ENCODE measurements around the gene TROAP.
"Not testable (repeated sequence)": the region's sequence is repeated elsewhere in the genome, so short reads cannot be mapped to it uniquely, and the experiment has no call there.

The TROAP gene, protein sequence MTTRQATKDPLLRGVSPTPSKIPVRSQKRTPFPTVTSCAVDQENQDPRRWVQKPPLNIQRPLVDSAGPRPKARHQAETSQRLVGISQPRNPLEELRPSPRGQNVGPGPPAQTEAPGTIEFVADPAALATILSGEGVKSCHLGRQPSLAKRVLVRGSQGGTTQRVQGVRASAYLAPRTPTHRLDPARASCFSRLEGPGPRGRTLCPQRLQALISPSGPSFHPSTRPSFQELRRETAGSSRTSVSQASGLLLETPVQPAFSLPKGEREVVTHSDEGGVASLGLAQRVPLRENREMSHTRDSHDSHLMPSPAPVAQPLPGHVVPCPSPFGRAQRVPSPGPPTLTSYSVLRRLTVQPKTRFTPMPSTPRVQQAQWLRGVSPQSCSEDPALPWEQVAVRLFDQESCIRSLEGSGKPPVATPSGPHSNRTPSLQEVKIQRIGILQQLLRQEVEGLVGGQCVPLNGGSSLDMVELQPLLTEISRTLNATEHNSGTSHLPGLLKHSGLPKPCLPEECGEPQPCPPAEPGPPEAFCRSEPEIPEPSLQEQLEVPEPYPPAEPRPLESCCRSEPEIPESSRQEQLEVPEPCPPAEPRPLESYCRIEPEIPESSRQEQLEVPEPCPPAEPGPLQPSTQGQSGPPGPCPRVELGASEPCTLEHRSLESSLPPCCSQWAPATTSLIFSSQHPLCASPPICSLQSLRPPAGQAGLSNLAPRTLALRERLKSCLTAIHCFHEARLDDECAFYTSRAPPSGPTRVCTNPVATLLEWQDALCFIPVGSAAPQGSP

DNA sequence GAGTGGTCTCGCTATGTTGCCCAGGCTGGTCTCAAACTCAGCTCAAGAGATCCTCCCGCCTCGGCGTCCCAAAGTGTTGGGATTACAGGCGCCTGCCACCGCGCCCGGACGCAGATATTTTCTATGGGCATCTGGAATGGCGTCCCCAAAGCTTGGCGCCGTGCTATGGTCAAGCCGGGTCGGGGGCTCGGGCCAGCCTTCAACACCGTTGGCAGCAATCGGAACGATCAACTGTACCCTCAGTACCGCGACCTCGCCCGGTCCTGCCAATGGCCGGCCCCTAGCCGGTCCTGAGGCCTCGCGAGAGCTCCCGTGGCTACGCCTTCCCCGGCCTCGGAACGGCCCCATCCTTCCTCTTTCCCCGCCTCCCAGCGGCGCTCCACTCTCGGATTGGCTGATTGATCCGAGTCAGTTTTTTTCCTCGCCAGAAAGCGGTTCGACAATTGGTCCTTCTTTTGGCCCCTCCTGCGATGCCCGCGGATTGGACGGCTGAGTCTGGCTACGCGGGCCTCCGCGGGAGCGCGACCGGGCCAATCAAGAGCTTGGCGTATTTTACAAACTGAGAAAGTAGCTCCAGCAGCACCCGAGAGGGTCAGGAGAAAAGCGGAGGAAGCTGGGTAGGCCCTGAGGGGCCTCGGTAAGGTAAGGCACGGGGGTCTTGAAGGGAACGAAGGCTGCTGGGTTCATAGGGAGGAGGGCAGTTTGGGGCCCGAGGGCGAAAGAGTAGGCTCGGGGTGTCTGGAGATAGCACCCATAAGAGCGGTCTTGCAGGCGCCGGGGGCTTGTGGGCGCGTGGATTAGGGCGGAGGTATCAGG lies at the start of gene TROAP:
TSS of gene TROAP (plus strand) at position 548 of the 816 bp plus-strand sequence. CDS start 354 bp downstream, outside the sequence.
- DNase-seq (ENCODE audit: low read depth) = peak; percentile 98

DNA sequence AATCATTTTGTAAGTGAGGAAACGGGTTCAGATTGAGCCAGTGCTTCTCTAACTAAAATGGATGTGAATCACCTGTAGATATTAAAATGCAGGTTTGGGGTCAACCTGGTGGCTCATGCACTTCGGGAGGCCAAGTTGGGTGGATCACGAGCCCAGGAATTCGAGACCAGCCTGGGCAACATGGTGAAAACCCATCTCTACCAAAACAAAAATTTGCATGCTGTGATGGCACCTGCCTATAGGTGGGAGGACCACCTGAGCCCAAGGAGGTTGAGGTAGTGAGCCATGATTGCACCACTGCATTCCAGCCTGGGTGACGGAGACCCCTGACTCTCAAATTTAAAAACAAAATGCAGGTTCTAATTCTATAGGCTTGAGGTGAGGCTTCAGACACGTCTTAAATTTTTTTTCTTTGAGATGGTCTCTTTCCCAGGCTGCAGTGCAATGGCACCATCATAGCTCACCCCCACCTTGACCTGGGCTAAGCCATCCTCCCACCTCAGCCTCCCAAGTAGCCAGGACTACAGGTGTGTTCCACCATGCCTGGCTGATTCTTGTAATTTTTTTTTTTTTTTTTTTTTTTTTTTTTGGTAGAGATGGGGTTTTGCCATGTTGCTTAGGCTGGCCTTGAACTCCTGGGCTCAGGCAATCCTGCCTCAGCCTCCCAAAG lies 49.2 kb upstream of the TROAP start:
- no peak for DNase-seq (ENCODE audit: low read depth)

DNA sequence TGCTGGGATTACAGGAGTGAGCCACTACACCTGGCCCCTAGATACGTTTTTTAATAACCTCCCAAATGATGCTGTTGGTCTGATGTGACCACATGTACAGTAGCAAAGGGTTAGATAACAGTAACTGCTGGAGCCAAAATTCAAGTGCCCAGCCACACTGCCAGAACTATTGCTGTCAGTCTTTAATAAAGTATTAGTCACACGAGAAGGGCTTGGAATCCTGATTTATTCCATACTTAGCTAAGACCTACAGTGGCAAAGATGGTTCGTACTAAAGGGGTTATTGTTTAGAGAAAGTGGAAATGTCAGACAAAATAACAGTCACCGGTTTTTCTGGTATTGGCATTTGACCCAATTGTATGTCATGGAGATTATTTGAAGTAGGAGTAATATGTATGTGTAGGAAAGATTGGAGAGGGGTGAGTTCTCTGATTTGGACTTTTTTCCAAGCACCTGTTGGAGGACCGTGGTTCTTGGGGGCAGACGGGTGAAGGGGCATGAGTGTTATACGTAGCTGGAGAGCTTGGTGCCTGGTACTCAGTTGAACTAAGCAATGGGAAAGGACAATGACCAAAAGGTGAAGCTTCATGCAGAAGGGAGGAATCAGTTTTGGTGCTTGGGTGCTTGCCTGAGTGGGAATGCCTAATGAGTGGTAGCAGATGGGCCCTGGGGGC lies 48.5 kb upstream of the TROAP start:
- DNase-seq (ENCODE audit: low read depth) = no peak

DNA sequence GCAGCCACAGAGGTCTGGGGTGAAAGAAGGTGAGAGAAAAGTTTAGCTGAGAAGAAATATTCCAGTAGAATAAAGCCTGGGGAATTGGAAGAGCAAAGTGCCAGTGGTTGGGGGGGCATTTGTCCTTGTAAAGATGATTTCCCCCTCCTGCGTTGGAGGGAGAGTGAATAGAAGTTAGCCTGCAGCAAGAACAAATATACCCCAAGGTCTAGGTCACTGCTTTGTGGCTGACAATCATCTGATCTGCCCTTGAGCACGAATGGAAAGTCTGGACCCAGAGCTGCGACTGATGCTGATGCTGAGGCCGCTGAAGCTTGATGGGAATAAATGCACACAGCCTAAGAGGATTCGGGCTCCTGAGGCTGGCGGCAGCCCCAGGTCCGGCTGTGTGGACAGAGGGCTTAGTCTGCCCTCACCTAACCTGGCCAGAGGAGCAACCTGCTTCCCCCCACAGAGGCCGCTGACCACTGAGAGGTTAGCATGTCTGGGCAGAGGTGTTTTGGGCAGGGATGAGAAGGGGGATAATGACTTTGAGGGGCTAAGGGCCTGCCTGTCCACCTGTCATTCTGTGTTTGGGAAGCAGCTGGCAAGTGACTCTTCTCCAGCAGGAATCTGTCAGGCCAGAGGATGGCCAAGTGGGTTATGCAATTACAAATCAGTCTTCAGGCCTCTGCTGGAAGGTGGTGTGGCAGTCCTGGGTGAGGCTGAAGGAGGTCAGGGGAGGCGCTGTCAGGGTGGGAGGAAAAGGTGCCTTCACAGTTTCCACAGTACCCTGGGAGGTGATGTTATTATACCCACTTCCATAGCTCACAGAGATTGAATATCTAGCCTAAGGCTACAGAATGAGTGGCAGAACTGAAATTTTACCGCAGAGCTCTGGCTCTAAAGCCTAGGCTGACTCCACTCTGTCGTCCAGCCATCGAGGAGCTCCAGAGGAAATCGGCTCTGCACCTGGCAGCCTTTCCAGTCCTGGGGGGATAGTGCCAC lies 46.5 kb upstream of the TROAP start:
- DNase-seq (ENCODE audit: low read depth) = no peak

DNA sequence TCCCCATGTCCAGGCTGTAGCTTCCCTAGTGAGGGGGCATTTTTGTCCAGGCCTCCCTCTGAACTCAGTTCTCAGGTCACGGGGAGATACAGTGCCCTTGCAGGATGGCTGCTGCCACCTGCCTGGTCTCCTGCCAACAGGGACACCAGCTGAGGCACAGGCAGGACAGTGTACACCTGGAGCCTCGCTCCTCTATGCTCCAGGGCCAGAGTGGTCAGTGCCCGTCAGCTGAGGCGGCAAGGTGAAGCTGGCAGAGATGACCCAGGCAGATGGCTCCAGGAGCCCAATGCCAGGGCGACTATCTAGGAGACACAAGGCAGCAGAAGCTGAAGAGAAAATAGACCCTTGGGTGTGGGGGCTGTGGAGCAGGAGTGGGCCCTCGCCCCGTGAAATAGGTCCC lies 45.6 kb upstream of the TROAP start:
- no peak for DNase-seq (ENCODE audit: low read depth)

DNA sequence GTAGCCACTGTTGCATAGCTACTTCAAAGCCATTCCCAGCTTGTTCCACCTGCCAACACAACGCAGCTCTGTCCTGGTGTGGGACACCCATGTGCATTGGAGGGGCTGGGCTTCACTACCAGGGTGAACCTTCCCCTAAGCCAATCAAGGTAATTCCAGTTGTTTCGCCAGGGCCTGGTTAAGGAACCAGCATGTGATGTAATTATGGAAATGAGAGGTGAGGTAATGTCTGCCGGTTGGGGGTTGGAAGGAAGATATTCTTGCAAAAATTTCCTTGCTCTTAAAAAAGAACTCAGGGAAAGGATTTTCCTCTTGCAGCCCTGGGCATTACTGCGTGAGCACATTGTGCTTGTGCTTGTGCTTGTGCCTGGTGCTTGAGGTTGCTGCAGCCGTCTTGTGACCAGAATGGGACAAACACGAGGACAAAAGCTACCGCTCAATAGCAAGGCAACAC lies 43.3 kb upstream of the TROAP start:
- DNase-seq (ENCODE audit: low read depth) = no peak

DNA sequence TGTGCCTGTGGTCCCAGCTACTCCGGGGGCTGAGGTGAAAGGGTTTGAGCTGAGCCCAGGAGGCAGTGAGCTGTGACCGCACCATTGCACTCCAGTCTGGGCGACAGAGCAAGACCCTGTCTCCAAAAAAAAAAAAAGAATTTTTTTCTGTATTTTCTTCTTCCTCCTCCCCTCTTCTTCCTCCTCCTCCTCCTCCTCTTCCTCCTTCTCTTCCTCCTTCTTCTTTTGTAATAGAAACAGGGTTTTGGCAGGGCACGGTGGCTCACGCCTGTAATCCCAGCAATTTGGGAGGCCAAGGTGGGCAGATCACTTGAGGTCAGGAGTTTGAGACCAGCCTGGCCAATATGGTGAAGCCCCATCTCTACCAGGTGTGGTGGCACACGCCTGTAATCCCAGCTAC lies 42.5 kb upstream of the TROAP start:
- DNase-seq (ENCODE audit: low read depth) = not testable (repeated sequence)

DNA sequence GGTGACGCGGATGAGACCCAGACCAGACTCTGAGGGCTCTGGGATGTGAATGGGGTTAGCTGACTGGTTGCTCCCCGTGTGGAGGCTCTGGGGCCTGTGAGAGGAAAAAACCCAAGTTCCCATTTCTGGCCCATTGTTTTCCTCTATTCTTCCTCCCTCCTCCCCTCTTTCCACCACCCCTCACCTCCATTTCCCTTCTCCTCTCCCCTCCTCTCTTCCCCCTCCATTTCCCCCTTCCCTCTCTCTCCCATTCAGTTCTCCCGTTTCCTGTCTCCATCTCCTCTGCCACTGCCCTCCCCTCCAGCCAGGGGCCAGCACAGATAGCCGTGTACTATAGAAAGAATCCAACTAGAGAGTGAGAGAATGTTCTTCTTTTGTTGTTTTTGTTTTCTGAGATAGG lies 40.8 kb upstream of the TROAP start:
- DNase-seq (ENCODE audit: low read depth) = no peak

DNA sequence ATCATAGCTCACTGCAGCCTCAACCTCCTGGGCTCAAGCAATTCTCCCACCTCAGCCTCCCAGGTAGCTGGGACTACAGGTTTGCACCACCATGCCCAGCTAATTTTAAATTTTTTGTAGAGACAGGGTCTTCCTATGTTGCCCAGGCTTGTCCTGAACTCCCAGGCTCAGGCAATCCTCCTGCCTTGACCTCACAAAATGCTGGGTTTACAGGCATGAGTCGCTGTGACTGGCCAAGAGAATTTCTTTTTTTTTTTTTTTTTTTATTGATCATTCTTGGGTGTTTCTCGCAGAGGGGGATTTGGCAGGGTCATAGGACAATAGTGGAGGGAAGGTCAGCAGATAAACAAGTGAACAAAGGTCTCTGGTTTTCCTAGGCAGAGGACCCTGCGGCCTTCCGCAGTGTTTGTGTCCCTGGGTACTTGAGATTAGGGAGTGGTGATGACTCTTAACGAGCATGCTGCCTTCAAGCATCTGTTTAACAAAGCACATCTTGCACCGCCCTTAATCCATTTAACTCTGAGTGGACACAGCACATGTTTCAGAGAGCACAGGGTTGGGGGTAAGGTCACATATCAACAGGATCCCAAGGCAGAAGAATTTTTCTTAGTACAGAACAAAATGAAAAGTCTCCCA lies 40.2 kb upstream of the TROAP start:
- DNase-seq (ENCODE audit: low read depth) = not testable (repeated sequence)

DNA sequence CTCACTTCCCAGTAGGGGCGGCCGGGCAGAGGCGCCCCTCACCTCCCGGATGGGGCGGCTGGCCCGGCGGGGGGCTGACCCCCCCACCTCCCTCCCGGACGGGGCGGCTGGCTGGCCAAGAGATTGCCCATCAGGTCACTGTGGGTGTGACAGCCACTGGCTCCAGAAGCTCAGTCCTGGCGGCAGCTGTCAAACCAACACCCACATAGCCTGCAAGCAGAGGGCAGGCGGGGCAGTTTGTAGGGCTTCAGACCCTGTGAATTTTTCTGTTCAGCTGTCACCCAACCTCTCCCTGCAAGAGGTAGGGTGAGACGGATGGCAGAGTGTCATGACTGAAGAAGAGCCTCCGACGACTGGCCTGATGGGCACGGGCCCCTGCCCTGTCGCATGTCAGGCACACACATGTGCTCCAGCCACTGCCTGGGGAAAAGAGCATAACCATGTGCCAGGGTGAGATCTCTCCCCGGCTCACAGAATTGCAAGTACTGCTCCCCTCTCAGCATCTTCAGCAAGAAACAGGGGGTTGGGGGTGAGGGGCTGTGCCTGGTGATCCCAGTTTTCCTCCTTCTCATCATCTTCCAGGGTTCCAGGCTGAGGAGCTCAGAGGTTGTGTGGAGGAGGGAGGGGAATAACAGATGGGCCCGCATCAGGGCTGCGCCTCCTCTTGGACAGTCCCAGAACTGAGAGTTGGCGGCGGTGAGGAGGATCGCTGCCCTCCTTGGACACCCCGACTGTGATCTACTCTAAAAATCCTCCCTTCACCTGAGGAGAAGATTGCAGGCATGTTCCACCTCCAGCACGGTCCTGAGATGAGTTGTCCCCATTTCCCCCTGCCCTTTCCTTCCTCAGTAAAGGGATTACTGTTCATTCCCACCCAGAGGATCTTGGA lies 39.3 kb upstream of the TROAP start:
- no peak for DNase-seq (ENCODE audit: low read depth)

DNA sequence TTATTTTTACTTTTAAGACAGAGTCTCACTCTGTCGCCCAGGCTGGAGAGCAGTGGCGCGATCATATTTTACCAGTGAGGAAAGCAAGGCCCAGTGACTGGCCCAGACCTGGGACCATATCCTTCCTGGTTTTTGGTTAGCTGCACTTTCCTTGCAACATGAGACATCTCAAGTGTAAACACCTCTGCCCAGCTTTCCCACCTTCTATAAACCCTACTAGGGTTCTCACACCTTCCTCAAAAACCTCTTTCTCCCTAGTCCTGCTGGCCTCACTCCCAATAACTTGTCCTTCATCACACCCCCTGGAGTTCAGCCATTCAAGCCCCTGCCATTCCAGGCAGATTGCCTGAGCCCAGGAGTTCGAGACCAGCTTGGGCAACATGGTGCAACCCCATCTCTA lies 38.4 kb upstream of the TROAP start:
- no peak for DNase-seq (ENCODE audit: low read depth)

DNA sequence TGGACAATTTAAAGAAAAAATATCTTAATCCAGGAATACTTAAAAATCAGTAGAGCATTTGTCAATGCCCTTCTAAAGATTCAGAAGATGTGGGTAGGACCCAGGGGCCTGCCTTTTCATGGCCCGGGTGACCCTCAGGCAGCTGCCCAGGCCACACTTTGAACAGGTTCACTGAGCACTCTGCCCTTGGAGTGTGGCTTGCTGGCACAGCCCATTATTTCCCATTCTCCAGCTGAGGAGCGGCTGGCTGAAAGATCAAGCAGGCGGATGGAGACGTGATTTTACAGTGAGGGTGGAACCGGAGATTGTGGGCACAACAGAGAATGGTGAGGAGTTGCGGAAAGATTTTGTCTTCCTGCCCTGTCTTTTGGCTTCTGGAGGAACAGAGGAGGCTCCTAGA lies 35.2 kb upstream of the TROAP start:
- no peak for DNase-seq (ENCODE audit: low read depth)

DNA sequence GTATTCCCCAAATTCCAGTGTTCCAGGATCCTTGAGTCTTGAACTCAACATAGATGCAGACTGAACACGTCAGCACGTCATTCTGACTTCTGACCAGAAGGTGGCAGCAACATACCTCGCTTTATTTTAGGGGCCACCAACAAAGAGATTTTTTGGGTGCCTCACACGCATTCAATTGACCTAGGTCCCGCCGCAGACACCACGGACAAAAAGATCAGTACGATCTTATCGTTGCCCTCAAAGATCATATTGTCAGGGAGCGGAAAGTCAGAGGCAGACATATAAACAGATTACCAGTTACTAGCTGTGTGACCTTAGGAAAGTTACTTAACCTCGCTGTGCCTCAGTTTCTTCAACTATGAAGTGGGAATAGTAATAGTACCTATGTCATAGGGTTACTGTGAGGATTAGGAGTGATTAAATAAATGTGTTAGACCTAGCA lies 34.6 kb upstream of the TROAP start:
- DNase-seq (ENCODE audit: low read depth) = peak; percentile 44

DNA sequence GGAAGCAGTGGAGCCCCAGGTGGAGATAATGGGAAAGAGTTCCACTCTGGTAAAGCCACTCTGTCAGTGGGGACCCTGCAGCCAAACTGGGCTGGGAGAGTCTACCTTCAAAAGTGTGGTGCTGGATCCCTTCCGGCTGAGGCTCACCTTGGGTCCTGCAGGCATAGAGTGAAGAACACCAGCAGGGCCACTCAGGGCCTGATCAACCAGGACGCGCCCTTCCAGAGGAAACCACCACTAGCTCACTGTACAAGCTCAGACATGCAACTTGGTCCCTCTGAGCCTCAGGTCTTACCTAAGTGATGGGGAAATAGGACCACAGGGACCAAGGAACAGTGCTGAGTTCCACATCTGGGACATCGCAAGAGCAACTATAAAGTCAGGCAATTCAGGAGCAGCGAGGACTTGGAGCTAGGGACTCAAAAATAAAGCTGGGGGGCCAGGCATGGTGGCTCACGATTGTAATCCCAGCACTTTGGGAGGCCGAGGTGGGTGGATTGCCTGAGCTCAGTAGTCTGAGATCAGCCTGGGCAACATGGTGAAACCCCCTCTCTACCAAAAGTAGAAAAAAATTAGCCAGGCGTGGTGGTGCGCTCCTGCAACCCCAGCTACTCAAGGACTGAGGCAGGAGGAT lies 34.0 kb upstream of the TROAP start:
- no peak for DNase-seq (ENCODE audit: low read depth)

DNA sequence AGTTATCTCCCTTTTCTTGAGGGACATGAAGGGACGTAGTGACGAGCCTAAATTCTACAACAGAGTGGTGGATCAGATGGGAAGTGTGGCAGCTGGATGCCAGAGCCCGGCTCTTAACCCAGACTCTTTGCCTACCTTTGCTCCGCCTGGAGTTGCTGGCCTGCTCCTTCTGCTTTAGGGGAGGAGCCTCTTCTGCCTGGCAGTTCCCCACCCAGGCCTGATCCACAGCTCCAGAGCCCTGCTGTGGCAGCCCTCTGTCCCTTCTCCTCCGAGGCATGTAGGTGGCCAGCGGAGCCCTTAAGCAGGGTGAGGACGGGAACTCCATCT lies 30.4 kb upstream of the TROAP start:
- DNase-seq (ENCODE audit: low read depth) = no peak

DNA sequence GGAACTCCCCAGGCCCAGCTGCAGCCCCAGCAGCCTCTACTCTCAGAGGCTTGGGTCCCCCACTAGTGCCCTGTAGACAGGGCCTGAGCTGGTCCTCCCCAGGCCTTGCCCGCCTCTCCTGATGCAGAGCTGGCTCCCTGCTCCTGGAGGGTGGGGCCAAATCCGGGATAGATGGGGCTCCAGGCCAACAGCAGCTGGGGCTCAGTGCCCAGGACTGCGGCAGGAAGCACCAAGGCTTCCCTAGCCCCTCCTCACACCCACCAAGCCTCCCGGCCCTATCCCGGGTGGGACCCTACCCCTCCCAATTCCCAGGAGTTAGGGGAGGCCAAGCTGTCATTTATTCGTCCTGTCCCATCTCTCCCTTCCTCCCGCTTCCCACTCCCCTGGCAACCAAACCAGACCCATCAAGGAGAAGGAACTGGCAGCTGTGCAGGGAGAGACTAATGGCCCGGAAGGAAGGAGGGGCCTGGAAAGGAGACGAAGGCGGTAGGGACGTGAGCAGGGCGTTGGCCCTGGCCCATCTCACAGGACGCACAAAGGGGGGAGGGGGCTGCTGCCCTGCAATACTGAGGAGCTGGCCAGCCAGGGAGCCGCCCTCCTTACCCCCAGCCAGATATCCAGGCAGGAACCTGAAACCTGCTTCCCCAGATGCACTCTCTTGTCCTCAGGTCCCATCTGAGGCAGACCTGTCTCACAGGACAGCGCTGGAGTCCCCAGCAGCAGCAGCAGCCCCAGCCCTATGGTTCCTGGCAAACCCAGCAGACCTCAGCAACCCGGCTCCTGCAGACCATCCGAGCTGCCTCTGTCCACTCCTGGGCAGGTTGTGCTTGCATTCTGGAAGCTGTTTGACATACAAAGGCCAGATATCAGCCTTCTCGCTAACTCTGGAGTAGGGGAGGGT lies 29.7 kb upstream of the TROAP start:
- DNase-seq (ENCODE audit: low read depth) = no peak
